GM13977 (cell line): ENCODE data around the gene MYO1H.

Experiments used
- DNase-seq: peaks from one replicate; pipeline ENCODE4 v3.0.0; 2012; ENCODE audit warnings: low spot score
- CTCF ChIP-seq: IDR thresholded peaks from 2 replicates; pipeline ENCODE4 v1.5.1; 2012; ENCODE audit warnings: mild to moderate bottlenecking, control low read depth; ENCODE audit not compliant: insufficient read depth; ENCODE audit errors: extremely low read depth, missing control alignments
- in situ Hi-C: fragments of 300-500 bp; cut with MboI; formaldehyde crosslinking; loops from one replicate; pipeline ENCODE4 v1.12.0; 2022; ENCODE audit warnings: low sequenced_read_pairs, low pct_unique_long_range_greater_than_20kb, mixed read lengths, inconsistent platforms; ENCODE audit not compliant: unreplicated experiment

Gene MYO1H

GRCh38 chr12:109382031-109382430, 34.3 kb downstream of the MYO1H start:
- no peak for DNase-seq
- in situ Hi-C loops: loop anchor here (10.0 to 25.0 kb wide), 2 partner anchors 117 to 270 kb away; partner anchors contain the start of gene ACACB
- TF ChIP-seq CTCF: no peak

GRCh38 chr12:109383240-109383639, 35.5 kb downstream of the MYO1H start:
- in situ Hi-C loops: loop anchor here (10.0 to 25.0 kb wide), 2 partner anchors 118 to 271 kb away; partner anchors contain the start of gene ACACB
- no peak for DNase-seq
- no peak for TF ChIP-seq CTCF

- in situ Hi-C loops: loop anchor here (10.0 to 25.0 kb wide), 2 partner anchors 121 to 273 kb away; partner anchors contain the start of gene ACACB
- peak; percentile 37 for DNase-seq
- peak; percentile 55 for TF ChIP-seq CTCF
Measured at GRCh38 chr12:109385339-109386058, 37.8 kb downstream of the MYO1H start.

- in situ Hi-C loops: loop anchor here (10.0 to 25.0 kb wide), 2 partner anchors 121 to 274 kb away; partner anchors contain the start of gene ACACB
- no peak for TF ChIP-seq CTCF
- DNase-seq: no peak
Measured at GRCh38 chr12:109386059-109386433, 38.3 kb downstream of the MYO1H start.

- TF ChIP-seq CTCF: peak; percentile 46
- in situ Hi-C loops: loop anchor here (10.0 to 25.0 kb wide), 2 partner anchors 123 to 275 kb away; partner anchors contain the start of gene ACACB
- DNase-seq: no peak
Measured at GRCh38 chr12:109387425-109388166, 39.9 kb downstream of the MYO1H start.

- no peak for TF ChIP-seq CTCF
- no peak for DNase-seq
- in situ Hi-C loops: loop anchor here (10.0 to 25.0 kb wide), 2 partner anchors 123 to 276 kb away; partner anchors contain the start of gene ACACB
Measured at GRCh38 chr12:109388167-109388563, 40.5 kb downstream of the MYO1H start.
